Natural killer cell (primary cell): ENCODE results near the gene LIN52. TPM values are rescaled to one million over a fixed set of nuclear protein-coding genes. Genes with fewer than 3 reads are reported as not detected.

Experiments
- ATAC-seq, 3 donors: fragments of 150-1000 bp in 2 of 3; fragments of 200-7000 bp in 1 of 3; cut with Tn5 transposase; 1 replicate in 1 of 3; 2 replicates in 2 of 3; pipeline ENCODE4 v1.10.0; 2021; ENCODE audit warnings: mild to moderate bottlenecking in 2 of 3, moderate library complexity in 2 of 3
- DNase-seq, 2 donors: peaks; one replicate each; pipeline versions ENCODE4 v3.0.0 to v3.0.0-alpha.2; 2013 to 2021; ENCODE audit warnings: mixed read lengths in 1 of 2
- H3K27ac ChIP-seq: one replicate; pipeline ENCODE4 v1.5.1; 2013; ENCODE audit warnings: mild to moderate bottlenecking, low read length
- H3K27me3 ChIP-seq: one replicate; pipeline ENCODE4 v1.6.1; 2013; ENCODE audit warnings: low read length; ENCODE audit not compliant: control insufficient read depth, insufficient read depth
- H3K36me3 ChIP-seq: one replicate; pipeline ENCODE4 v1.6.1; 2013; ENCODE audit warnings: low read length; ENCODE audit not compliant: control insufficient read depth, insufficient read depth
- H3K4me1 ChIP-seq: one replicate; pipeline ENCODE4 v1.6.1; 2013; ENCODE audit warnings: low read length; ENCODE audit not compliant: control insufficient read depth, insufficient read depth
- H3K4me3 ChIP-seq: one replicate; pipeline ENCODE4 v1.5.1; 2013; ENCODE audit warnings: low read length
- H3K9me3 ChIP-seq: one replicate; pipeline ENCODE4 v1.6.1; 2013; ENCODE audit warnings: low read length; ENCODE audit not compliant: control insufficient read depth, insufficient read depth
- H3K27ac Mint-ChIP-seq, 2 donors: one replicate each; pipeline ENCODE4 v1.8.0; 2022; ENCODE audit warnings: mild to moderate bottlenecking in 2 of 2, mixed read lengths in 2 of 2, moderate library complexity in 1 of 2
- H3K27me3 Mint-ChIP-seq, 2 donors: one replicate each; pipeline ENCODE4 v1.8.0; 2022; ENCODE audit warnings: low read depth in 2 of 2, mixed read lengths in 2 of 2
- H3K36me3 Mint-ChIP-seq: one replicate; pipeline ENCODE4 v1.8.0; 2022; ENCODE audit warnings: mixed read lengths
- H3K4me1 Mint-ChIP-seq, 2 donors: one replicate each; pipeline ENCODE4 v1.8.0; 2022; ENCODE audit warnings: mixed read lengths in 2 of 2
- H3K4me3 Mint-ChIP-seq: one replicate; pipeline ENCODE4 v1.8.0; 2022; ENCODE audit warnings: mild to moderate bottlenecking, moderate library complexity, mixed read lengths
- H3K9me3 Mint-ChIP-seq, 2 donors: one replicate each; pipeline ENCODE4 v1.8.0; 2022; ENCODE audit warnings: mixed read lengths in 2 of 2
- WGBS: methylation state at CpG from one replicate; pipeline ENCODE4 v1.1.7; 2013; ENCODE audit warnings: missing lambda C conversion rate; ENCODE audit not compliant: insufficient coverage; 5-methylcytosine and 5-hydroxymethylcytosine counted together
- intact Hi-C: fragments of 100-400 bp; cut with micrococcal nuclease; formaldehyde crosslinking; loops from one replicate; pipeline ENCODE4 v1.14.2; 2022
- total RNA-seq, 4 donors: library from RNA; stranded (reverse); fragments of 120-200 nt in 1 of 4; gene quantifications; one replicate each; pipeline versions ENCODE4 v1.2.3 to v1.2.4, GENCODE V29; 2013 to 2022
- TF ChIP-seq, protein P1 (sequence below): fragments of 200-600 bp; IDR thresholded peaks from one replicate; pipeline ENCODE4 v1.8.0; 2022; ENCODE audit warnings: antibody characterized with exemption

The LIN52 gene
- total RNA-seq, 3 donors from 2014 or later (not counting 1 experiment from before 2014, with no cell fraction given) = 10.6 to 15.0 (median 12.8) TPM

DNA sequence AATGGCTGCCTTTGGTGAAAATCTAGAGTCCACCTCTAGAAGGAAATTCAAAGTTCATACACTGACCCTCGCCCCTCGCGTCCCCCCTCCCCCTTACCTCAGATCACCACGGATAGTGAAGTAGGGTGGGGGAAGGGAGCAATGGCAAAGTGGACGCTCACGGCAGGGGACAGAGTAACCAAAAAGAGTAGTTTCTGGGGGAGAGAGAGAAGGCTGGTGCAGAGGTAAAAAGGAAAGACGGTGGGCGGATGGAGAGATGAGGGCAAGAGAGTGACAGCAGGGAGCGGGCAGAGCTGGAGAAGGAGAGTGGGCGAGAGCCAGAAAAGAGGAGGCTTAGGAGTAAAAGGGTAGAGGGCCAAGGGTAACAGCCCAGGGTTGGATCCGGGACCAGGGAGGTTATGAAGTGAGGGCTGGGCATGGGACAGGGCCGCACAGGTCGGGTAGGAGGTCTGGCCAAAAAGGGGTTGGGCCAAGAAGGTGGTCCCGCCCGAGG, 926 bp upstream of the LIN52 start:
- Mint-ChIP-seq H3K27ac (peak overlapping the region; percentile 92 to 96), H3K4me3 (peak overlapping the region; percentile 99), H3K4me1 (peaks cover 33 to 44% of the 10 kb centered on the region in 2 donors), H3K36me3 (no peaks in the 10 kb centered on the region), H3K9me3 (peaks cover 0 to 1% of the 10 kb centered on the region in 2 donors), H3K27me3 (no peaks in the 10 kb centered on the region)
- H3K27me3 ChIP-seq = no peaks in the 10 kb centered on the region
- TF ChIP-seq, protein P1, sequence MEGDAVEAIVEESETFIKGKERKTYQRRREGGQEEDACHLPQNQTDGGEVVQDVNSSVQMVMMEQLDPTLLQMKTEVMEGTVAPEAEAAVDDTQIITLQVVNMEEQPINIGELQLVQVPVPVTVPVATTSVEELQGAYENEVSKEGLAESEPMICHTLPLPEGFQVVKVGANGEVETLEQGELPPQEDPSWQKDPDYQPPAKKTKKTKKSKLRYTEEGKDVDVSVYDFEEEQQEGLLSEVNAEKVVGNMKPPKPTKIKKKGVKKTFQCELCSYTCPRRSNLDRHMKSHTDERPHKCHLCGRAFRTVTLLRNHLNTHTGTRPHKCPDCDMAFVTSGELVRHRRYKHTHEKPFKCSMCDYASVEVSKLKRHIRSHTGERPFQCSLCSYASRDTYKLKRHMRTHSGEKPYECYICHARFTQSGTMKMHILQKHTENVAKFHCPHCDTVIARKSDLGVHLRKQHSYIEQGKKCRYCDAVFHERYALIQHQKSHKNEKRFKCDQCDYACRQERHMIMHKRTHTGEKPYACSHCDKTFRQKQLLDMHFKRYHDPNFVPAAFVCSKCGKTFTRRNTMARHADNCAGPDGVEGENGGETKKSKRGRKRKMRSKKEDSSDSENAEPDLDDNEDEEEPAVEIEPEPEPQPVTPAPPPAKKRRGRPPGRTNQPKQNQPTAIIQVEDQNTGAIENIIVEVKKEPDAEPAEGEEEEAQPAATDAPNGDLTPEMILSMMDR = no peak
- no peaks in the 10 kb centered on the region for H3K9me3 ChIP-seq
- peaks cover 11% of the 10 kb centered on the region for H3K4me1 ChIP-seq
- ATAC-seq (no peak), DNase-seq (no peak)
- H3K27ac ChIP-seq = peak overlapping the region; percentile 59
- intact Hi-C loops = loop anchor here (2.0 kb wide), 2 partner anchors 65 to 409 kb away; partner anchors contain the start of genes BBOF1, ENTPD5, ISCA2 and NPC2
- H3K4me3 ChIP-seq = peak overlapping the region; percentile 68
- no peaks in the 10 kb centered on the region for H3K36me3 ChIP-seq
- WGBS = 2% methylated on average over 11 of the region's 15 CpGs

GRCh38 chr14:74085047-74085637, 386 bp downstream of the LIN52 start:
- under 1% methylated on average over 24 of the region's 26 CpGs for WGBS
- DNase-seq = peak in 1 of 2 donors; percentile 17
- H3K36me3 Mint-ChIP-seq = no peaks in the 10 kb centered on the region
- Histone ChIP-seq H3K27me3 (no peaks in the 10 kb centered on the region), H3K9me3 (peaks cover 4% of the 10 kb centered on the region), H3K27ac (peak overlapping the region; percentile 69), H3K4me3 (peak overlapping the region; percentile 72), H3K4me1 (peaks cover 11% of the 10 kb centered on the region), H3K36me3 (no peaks in the 10 kb centered on the region)
- intact Hi-C loops = loop anchor here (2.0 to 5.0 kb wide), 3 partner anchors 66 to 948 kb away; partner anchors contain the start of genes BBOF1, ENTPD5, ISCA2 and NPC2
- H3K27me3 Mint-ChIP-seq = no peaks in the 10 kb centered on the region
- H3K4me1 Mint-ChIP-seq = peaks cover 39 to 50% of the 10 kb centered on the region in 2 donors
- TF ChIP-seq, protein P1 = no peak
- peak overlapping the region; percentile 92 to 96 for H3K27ac Mint-ChIP-seq
- H3K9me3 Mint-ChIP-seq = peaks cover 0 to 5% of the 10 kb centered on the region in 2 donors
- peak in 2 of 3 donors; percentile 0 to 5 for ATAC-seq
- H3K4me3 Mint-ChIP-seq = peak overlapping the region; percentile 99

GRCh38 chr14:74085828-74086227, 1.1 kb downstream of the LIN52 start:
- Histone ChIP-seq H3K9me3 (peaks cover 4% of the 10 kb centered on the region), H3K27me3 (no peaks in the 10 kb centered on the region), H3K4me1 (peaks cover 11% of the 10 kb centered on the region), H3K36me3 (no peaks in the 10 kb centered on the region), H3K27ac (no peak overlapping the region), H3K4me3 (peak overlapping the region; percentile 72)
- WGBS = 88% methylated on average over 1 of the region's 1 CpG
- TF ChIP-seq, protein P1 = no peak
- peaks cover 0 to 5% of the 10 kb centered on the region in 2 donors for H3K9me3 Mint-ChIP-seq
- peak in 1 of 2 donors; percentile 5 for DNase-seq
- peak overlapping the region; percentile 99 for H3K4me3 Mint-ChIP-seq
- H3K27me3 Mint-ChIP-seq = no peaks in the 10 kb centered on the region
- ATAC-seq = no peak
- no peaks in the 10 kb centered on the region for H3K36me3 Mint-ChIP-seq
- intact Hi-C loops = loop anchor here (2.0 to 5.0 kb wide), 3 partner anchors 67 to 949 kb away; partner anchors contain the start of genes BBOF1, ENTPD5, ISCA2 and NPC2
- H3K27ac Mint-ChIP-seq = peak overlapping the region; percentile 92 to 96
- H3K4me1 Mint-ChIP-seq = peaks cover 39 to 48% of the 10 kb centered on the region in 2 donors
